HL-60 (cell line): ENCODE measurements around the gene FDXACB1.

ENCODE experiments used
- DNase-seq, 2 experiments: peaks; one replicate each; pipeline ENCODE4 v3.0.0-alpha.2; 2010 to 2020; ENCODE audit warnings: low read depth in 1 of 2, low spot score in 1 of 2
- H3K27ac ChIP-seq: fragments of 250-450 bp; sonication (Bioruptor Pico); replicated peaks from 2 replicates; pipeline ENCODE4 v1.5.1; 2020; ENCODE audit warnings: mild to moderate bottlenecking, moderate library complexity
- H3K27me3 ChIP-seq: fragments of 250-450 bp; sonication (Bioruptor Pico); 2 replicates; pipeline ENCODE4 v1.5.1; 2021; ENCODE audit warnings: mild to moderate bottlenecking, moderate library complexity; ENCODE audit not compliant: insufficient read depth, poor library complexity, severe bottlenecking
- H3K4me3 ChIP-seq: replicated peaks from 2 replicates; pipeline ENCODE4 v1.5.1; 2011; ENCODE audit warnings: mild to moderate bottlenecking, control low read depth, low read length; ENCODE audit not compliant: insufficient read depth
- GABPA ChIP-seq: IDR thresholded peaks from 2 replicates; pipeline ENCODE4 v1.6.1; 2012; ENCODE audit warnings: low read depth
- POLR2AphosphoS5 ChIP-seq: IDR thresholded peaks from 2 replicates; pipeline ENCODE4 v1.6.1; 2012; ENCODE audit warnings: low read depth
- SPI1 ChIP-seq: IDR thresholded peaks from 2 replicates; pipeline ENCODE4 v1.6.1; 2012; ENCODE audit warnings: low read depth, mild to moderate bottlenecking, borderline replicate concordance
- TF ChIP-seq, protein P1 (sequence below): IDR thresholded peaks from 2 replicates; pipeline ENCODE4 v1.6.1; 2012; ENCODE audit warnings: low read depth; ENCODE audit not compliant: insufficient replicate concordance
- TF ChIP-seq, protein P2 (sequence below): IDR thresholded peaks from one replicate; pipeline ENCODE4 v1.5.1; 2011; ENCODE audit warnings: low read length, control low read depth, inconsistent platforms; ENCODE audit not compliant: insufficient read depth

The FDXACB1 gene

DNA sequence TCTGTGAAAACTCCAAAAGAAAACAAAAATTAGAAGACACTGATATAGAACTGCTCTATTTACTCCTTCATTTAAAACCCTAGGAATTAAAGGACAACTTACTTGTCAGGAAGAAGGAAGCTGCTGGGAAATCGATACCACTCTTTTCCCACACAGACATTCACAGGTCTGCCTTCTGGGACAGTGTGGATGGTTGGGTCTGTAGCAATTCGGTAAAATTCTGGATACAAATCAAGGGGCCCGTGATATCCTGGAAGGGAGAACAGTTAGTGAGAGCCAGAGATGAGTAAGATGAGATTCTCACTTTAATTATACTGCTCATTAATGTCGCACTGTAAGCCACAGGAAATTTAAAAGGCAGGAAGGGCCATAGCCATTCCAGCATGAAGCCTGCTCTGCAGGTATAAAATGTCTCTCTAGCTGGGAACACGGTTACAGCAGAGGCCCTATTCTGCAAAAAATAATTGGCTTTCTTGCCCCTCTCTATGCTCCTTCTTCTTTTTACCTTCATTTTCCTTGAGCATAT, 41.5 kb downstream of the FDXACB1 start:
- TF ChIP-seq, protein P1, sequence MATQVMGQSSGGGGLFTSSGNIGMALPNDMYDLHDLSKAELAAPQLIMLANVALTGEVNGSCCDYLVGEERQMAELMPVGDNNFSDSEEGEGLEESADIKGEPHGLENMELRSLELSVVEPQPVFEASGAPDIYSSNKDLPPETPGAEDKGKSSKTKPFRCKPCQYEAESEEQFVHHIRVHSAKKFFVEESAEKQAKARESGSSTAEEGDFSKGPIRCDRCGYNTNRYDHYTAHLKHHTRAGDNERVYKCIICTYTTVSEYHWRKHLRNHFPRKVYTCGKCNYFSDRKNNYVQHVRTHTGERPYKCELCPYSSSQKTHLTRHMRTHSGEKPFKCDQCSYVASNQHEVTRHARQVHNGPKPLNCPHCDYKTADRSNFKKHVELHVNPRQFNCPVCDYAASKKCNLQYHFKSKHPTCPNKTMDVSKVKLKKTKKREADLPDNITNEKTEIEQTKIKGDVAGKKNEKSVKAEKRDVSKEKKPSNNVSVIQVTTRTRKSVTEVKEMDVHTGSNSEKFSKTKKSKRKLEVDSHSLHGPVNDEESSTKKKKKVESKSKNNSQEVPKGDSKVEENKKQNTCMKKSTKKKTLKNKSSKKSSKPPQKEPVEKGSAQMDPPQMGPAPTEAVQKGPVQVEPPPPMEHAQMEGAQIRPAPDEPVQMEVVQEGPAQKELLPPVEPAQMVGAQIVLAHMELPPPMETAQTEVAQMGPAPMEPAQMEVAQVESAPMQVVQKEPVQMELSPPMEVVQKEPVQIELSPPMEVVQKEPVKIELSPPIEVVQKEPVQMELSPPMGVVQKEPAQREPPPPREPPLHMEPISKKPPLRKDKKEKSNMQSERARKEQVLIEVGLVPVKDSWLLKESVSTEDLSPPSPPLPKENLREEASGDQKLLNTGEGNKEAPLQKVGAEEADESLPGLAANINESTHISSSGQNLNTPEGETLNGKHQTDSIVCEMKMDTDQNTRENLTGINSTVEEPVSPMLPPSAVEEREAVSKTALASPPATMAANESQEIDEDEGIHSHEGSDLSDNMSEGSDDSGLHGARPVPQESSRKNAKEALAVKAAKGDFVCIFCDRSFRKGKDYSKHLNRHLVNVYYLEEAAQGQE, result no peak
- TF ChIP-seq, protein P2, sequence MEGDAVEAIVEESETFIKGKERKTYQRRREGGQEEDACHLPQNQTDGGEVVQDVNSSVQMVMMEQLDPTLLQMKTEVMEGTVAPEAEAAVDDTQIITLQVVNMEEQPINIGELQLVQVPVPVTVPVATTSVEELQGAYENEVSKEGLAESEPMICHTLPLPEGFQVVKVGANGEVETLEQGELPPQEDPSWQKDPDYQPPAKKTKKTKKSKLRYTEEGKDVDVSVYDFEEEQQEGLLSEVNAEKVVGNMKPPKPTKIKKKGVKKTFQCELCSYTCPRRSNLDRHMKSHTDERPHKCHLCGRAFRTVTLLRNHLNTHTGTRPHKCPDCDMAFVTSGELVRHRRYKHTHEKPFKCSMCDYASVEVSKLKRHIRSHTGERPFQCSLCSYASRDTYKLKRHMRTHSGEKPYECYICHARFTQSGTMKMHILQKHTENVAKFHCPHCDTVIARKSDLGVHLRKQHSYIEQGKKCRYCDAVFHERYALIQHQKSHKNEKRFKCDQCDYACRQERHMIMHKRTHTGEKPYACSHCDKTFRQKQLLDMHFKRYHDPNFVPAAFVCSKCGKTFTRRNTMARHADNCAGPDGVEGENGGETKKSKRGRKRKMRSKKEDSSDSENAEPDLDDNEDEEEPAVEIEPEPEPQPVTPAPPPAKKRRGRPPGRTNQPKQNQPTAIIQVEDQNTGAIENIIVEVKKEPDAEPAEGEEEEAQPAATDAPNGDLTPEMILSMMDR, result no peak
- no peak for TF ChIP-seq POLR2AphosphoS5
- no peak for TF ChIP-seq SPI1
- TF ChIP-seq GABPA, result no peak
- no peak overlapping the region for H3K27ac ChIP-seq
- no peaks in the 10 kb centered on the region for H3K27me3 ChIP-seq
- DNase-seq, result no peak
- no peak overlapping the region for H3K4me3 ChIP-seq

DNA sequence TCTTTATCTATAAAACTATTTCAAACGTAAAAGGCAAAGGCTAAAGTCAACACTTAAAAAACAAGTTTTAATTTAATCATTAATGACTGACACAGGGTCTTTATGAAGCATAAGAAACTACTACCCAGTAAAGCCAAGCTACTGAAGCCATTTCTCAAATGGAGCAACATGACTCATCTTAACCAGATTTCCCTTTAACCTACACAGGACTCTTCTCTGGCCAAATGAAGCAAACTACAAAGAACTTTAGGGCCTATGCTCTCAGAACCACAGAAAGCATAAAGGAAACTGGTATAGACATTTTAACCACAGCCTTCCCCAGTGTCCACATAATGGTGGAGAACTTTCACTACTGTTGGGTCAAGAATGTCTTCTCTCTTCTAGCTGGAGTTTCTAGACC, 42.2 kb downstream of the FDXACB1 start:
- no peak for DNase-seq
- H3K27ac ChIP-seq, result no peak overlapping the region
- TF ChIP-seq, protein P2, result no peak
- TF ChIP-seq GABPA (no peak), SPI1 (no peak), POLR2AphosphoS5 (no peak)
- TF ChIP-seq, protein P1, result no peak
- no peak overlapping the region for H3K4me3 ChIP-seq
- no peaks in the 10 kb centered on the region for H3K27me3 ChIP-seq

DNA sequence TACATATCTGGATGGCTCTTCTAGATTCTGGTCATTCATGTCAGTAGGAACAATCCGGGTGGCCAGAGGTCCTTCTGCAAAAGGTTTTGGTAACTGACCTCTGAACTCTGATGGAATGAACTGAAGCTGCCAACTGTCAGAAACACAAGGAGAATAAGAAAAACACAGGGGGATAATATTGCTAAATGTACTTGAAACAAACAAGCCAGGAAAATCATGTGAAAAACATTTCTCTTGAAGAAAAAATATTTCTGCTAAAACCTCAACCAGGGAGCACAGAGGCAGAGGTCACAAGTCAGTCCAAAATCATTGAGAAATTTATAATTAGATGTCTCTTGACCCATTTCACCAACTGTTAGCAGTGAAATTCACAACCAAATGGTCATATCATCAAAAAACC, 42.8 kb downstream of the FDXACB1 start:
- Histone ChIP-seq H3K27me3 (no peaks in the 10 kb centered on the region), H3K27ac (no peak overlapping the region), H3K4me3 (no peak overlapping the region)
- TF ChIP-seq GABPA (no peak), SPI1 (no peak), POLR2AphosphoS5 (no peak)
- TF ChIP-seq, protein P1, result no peak
- TF ChIP-seq, protein P2, result no peak
- DNase-seq, result no peak
